Melanocyte of skin (primary cell): ENCODE results near the gene TRMT1L. TPM values are rescaled to one million over a fixed set of nuclear protein-coding genes. Genes with fewer than 3 reads are reported as not detected.

Source experiments
- total RNA-seq, 2 donors: library from RNA; depleted of rRNA; stranded (reverse); fragments of >200 nt; gene quantifications; 2 replicates each; pipeline ENCODE4 v1.2.3, GENCODE V29; 2012

Gene TRMT1L
- total RNA-seq, result 10 to 100 TPM; 18.9 to 28.6 TPM

GRCh38 chr1:185156854-185157598 is at the start of gene TRMT1L, which contains the start of gene SWT1:
TRMT1L (minus strand) TSS chr1:185156953; CDS start chr1:185156712, 241 bp downstream.
SWT1 (plus strand) TSS chr1:185157167; CDS start chr1:185160842, 3,675 bp downstream.

Other genes starting within 250 kb of the TRMT1L start
- 10 to 100 TPM in 1 of 2 donors, 1 to 10 TPM in 1; 8.3 to 16.3 TPM for gene NIBAN1, start 182.4 kb downstream of the TRMT1L start, total RNA-seq
- gene RNF2, start 111.4 kb downstream of the TRMT1L start, total RNA-seq, result 10 to 100 TPM; 22.0 to 31.0 TPM
- gene SWT1, start 214 bp upstream of the TRMT1L start, total RNA-seq, result 1 to 10 TPM; 4.0 to 6.9 TPM
- gene IVNS1ABP, start 160.3 kb upstream of the TRMT1L start, total RNA-seq, result 100 to 1,000 TPM in 1 of 2 donors, 10 to 100 TPM in 1; 93.3 to 147 TPM